PFSK-1 (cell line): ENCODE measurements around the gene NOL4L.

Experiments
- POLR2AphosphoS5 ChIP-seq: IDR thresholded peaks from 2 replicates; pipeline ENCODE4 v1.6.1; 2012; ENCODE audit warnings: low read depth, mild to moderate bottlenecking, control low read depth, low read length, moderate library complexity
- SIN3A ChIP-seq: IDR thresholded peaks from 2 replicates; pipeline ENCODE4 v1.6.1; 2012; ENCODE audit warnings: mild to moderate bottlenecking, low read length, moderate library complexity, borderline replicate concordance; ENCODE audit not compliant: insufficient read depth
- TAF1 ChIP-seq: IDR thresholded peaks from 2 replicates; pipeline ENCODE4 v1.6.1; 2012; ENCODE audit warnings: low read length, control low read depth, borderline replicate concordance; ENCODE audit not compliant: insufficient read depth
- TF ChIP-seq, protein P1 (sequence below), 2 experiments: IDR thresholded peaks; 2 replicates each; pipeline versions ENCODE4 v1.6.1 to v1.8.0; 2011 to 2012; ENCODE audit warnings: low read depth in 2 of 2, low read length in 2 of 2, control low read depth in 1 of 2, inconsistent platforms in 1 of 2, mild to moderate bottlenecking in 1 of 2, moderate library complexity in 1 of 2; ENCODE audit not compliant: insufficient read depth in 1 of 2

- TF ChIP-seq SIN3A (no peak), TAF1 (no peak), POLR2AphosphoS5 (no peak)
- TF ChIP-seq, protein P1, sequence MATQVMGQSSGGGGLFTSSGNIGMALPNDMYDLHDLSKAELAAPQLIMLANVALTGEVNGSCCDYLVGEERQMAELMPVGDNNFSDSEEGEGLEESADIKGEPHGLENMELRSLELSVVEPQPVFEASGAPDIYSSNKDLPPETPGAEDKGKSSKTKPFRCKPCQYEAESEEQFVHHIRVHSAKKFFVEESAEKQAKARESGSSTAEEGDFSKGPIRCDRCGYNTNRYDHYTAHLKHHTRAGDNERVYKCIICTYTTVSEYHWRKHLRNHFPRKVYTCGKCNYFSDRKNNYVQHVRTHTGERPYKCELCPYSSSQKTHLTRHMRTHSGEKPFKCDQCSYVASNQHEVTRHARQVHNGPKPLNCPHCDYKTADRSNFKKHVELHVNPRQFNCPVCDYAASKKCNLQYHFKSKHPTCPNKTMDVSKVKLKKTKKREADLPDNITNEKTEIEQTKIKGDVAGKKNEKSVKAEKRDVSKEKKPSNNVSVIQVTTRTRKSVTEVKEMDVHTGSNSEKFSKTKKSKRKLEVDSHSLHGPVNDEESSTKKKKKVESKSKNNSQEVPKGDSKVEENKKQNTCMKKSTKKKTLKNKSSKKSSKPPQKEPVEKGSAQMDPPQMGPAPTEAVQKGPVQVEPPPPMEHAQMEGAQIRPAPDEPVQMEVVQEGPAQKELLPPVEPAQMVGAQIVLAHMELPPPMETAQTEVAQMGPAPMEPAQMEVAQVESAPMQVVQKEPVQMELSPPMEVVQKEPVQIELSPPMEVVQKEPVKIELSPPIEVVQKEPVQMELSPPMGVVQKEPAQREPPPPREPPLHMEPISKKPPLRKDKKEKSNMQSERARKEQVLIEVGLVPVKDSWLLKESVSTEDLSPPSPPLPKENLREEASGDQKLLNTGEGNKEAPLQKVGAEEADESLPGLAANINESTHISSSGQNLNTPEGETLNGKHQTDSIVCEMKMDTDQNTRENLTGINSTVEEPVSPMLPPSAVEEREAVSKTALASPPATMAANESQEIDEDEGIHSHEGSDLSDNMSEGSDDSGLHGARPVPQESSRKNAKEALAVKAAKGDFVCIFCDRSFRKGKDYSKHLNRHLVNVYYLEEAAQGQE (IDR thresholded peaks at IDR 0.05; ENCODE audit: insufficient read depth in 1 of 2, low read depth in 2 of 2, low read length in 2 of 2), result no peak
Measured at GRCh38 chr20:32598606-32599005, 13.5 kb upstream of the NOL4L start.
